B cell (primary cell): ENCODE data around the gene NUDT10. TPM values are rescaled to one million over a fixed set of nuclear protein-coding genes. Genes with fewer than 3 reads are reported as not detected.
"Not testable (repeated sequence)": the region's sequence is repeated elsewhere in the genome, so short reads cannot be mapped to it uniquely, and the experiment has no call there.

ENCODE experiments used
- ATAC-seq: fragments of 200-7000 bp; cut with Tn5 transposase; one replicate; pipeline ENCODE4 v1.10.0; 2021; ENCODE audit warnings: low read depth, mild to moderate bottlenecking, moderate number of reproducible peaks, moderate library complexity
- CTCF ChIA-PET: fragments of 350-600 bp; sonication (Branson Sonifier 250); formaldehyde crosslinking; loops from one replicate; lab custom pipeline; 2021; ENCODE audit warnings: antibody characterized with exemption, inconsistent platforms; lab: Charles Lee
- POLR2A ChIA-PET: fragments of 350-600 bp; sonication (Branson Sonifier 250); formaldehyde crosslinking; loops from one replicate; lab custom pipeline; 2021; ENCODE audit warnings: antibody characterized with exemption; lab: Charles Lee
- DNase-seq: peaks from one replicate; pipeline ENCODE4 v3.0.0; 2013
- H2AFZ ChIP-seq: 2 replicates; pipeline ENCODE4 v1.6.1; 2012; ENCODE audit warnings: mild to moderate bottlenecking, low read depth, low read length; ENCODE audit not compliant: insufficient read depth, poor library complexity, severe bottlenecking
- H3K27ac ChIP-seq, 2 donors: 1 replicate in 1 of 2; 2 replicates in 1 of 2; pipeline ENCODE4 v1.5.1; 2012 to 2013; ENCODE audit warnings: low read length in 2 of 2, mild to moderate bottlenecking in 2 of 2, moderate library complexity in 1 of 2
- H3K27me3 ChIP-seq, 4 experiments: fragments of 200-600 bp in 1 of 4; sonication (generic) in 1 of 4; replicated peaks in 1 of 4; 1 replicate in 2 of 4; 2 replicates in 2 of 4; pipeline versions ENCODE4 v1.6.1 to v1.7.0; 2013 to 2016; ENCODE audit warnings: low read length in 3 of 4, mild to moderate bottlenecking in 2 of 4, mixed read lengths in 1 of 4, moderate library complexity in 1 of 4; ENCODE audit not compliant: insufficient read depth in 4 of 4, control insufficient read depth in 3 of 4; ENCODE audit errors: control extremely low read depth in 1 of 4
- H3K36me3 ChIP-seq, 2 experiments: replicated peaks in 1 of 2; 1 replicate in 1 of 2; 2 replicates in 1 of 2; pipeline versions ENCODE4 v1.6.1 to v1.7.1; 2013; ENCODE audit warnings: low read length in 1 of 2; ENCODE audit not compliant: insufficient read depth in 2 of 2, control insufficient read depth in 1 of 2; ENCODE audit errors: control extremely low read depth in 1 of 2, extremely low read depth in 1 of 2
- H3K4me1 ChIP-seq, 2 donors: fragments of 200-600 bp in 1 of 2; sonication (generic) in 1 of 2; 1 replicate in 1 of 2; 2 replicates in 1 of 2; pipeline versions ENCODE4 v1.5.1 to v1.6.1; 2013 to 2017; ENCODE audit warnings: low read length in 2 of 2; ENCODE audit not compliant: control insufficient read depth in 2 of 2, insufficient read depth in 2 of 2
- H3K4me2 ChIP-seq: replicated peaks from 2 replicates; pipeline ENCODE3; 2012; ENCODE audit warnings: mild to moderate bottlenecking, low read depth, low read length; ENCODE audit not compliant: poor library complexity, severe bottlenecking
- H3K4me3 ChIP-seq, 5 experiments: fragments of 200-600 bp in 1 of 5; sonication (generic) in 1 of 5; 1 replicate in 3 of 5; 2 replicates in 2 of 5; pipeline versions ENCODE4 v1.5.1 to v1.7.0; 2011 to 2016; ENCODE audit warnings: low read length in 4 of 5, mild to moderate bottlenecking in 4 of 5, low read depth in 2 of 5, control low read depth in 1 of 5, moderate library complexity in 1 of 5; ENCODE audit not compliant: insufficient read depth in 1 of 5; ENCODE audit errors: control extremely low read depth in 1 of 5, extremely low read depth in 1 of 5
- H3K79me2 ChIP-seq: fragments of 200-600 bp; sonication (generic); one replicate; pipeline ENCODE4 v1.6.0; 2016; ENCODE audit warnings: low read length; ENCODE audit not compliant: control insufficient read depth, insufficient read depth
- H3K9ac ChIP-seq: fragments of 200-600 bp; sonication (generic); 2 replicates; pipeline ENCODE4 v1.6.1; 2017; ENCODE audit warnings: mild to moderate bottlenecking, low read length, moderate library complexity
- H3K9me3 ChIP-seq, 3 donors: one replicate each; pipeline versions ENCODE4 v1.6.1 to v1.7.1; 2013; ENCODE audit warnings: low read length in 2 of 3; ENCODE audit not compliant: control insufficient read depth in 2 of 3, insufficient read depth in 1 of 3; ENCODE audit errors: control extremely low read depth in 1 of 3
- H4K20me1 ChIP-seq: 2 replicates; pipeline ENCODE4 v1.6.0; 2012; ENCODE audit warnings: mild to moderate bottlenecking, low read length; ENCODE audit not compliant: insufficient read depth, control insufficient read depth, poor library complexity, severe bottlenecking
- H3K27ac Mint-ChIP-seq: one replicate; pipeline ENCODE4 v1.8.0; 2021; ENCODE audit warnings: mixed read lengths
- H3K27me3 Mint-ChIP-seq: one replicate; pipeline ENCODE4 v1.8.0; 2021; ENCODE audit warnings: mixed read lengths
- H3K4me1 Mint-ChIP-seq: one replicate; pipeline ENCODE4 v1.8.0; 2021; ENCODE audit warnings: mixed read lengths
- H3K4me3 Mint-ChIP-seq: one replicate; pipeline ENCODE4 v1.8.0; 2021; ENCODE audit warnings: mixed read lengths
- H3K9me3 Mint-ChIP-seq: one replicate; pipeline ENCODE4 v1.8.0; 2022; ENCODE audit warnings: mixed read lengths; ENCODE audit not compliant: insufficient read depth
- CTCF ChIP-seq: fragments of 200-600 bp; IDR thresholded peaks from one replicate; pipeline ENCODE4 v1.8.0; 2022; ENCODE audit warnings: antibody characterized with exemption, mild to moderate bottlenecking
- EZH2 ChIP-seq: IDR thresholded peaks from 2 replicates; pipeline ENCODE4 v1.6.1; 2012; ENCODE audit warnings: borderline replicate concordance, low read depth, mild to moderate bottlenecking, moderate library complexity, low read length; ENCODE audit not compliant: insufficient read depth, poor library complexity, severe bottlenecking
- WGBS: methylation state at CpG from one replicate; pipeline ENCODE4 v1.1.5; 2013; ENCODE audit warnings: missing lambda C conversion rate; ENCODE audit not compliant: insufficient coverage; 5-methylcytosine and 5-hydroxymethylcytosine counted together
- intact Hi-C: fragments of 100-400 bp; cut with micrococcal nuclease; formaldehyde crosslinking; loops from one replicate; pipeline ENCODE4 v1.10.0; 2022
- polyA plus RNA-seq: library from polyadenylated mRNA; depleted of rRNA; stranded (reverse); fragments of >200 nt; gene quantifications from 2 replicates; pipeline ENCODE4 v1.2.3, GENCODE V29; 2012
- total RNA-seq, 2 donors: library from RNA; stranded (reverse); fragments of 120-200 nt in 1 of 2; gene quantifications; 1 replicate in 1 of 2; 2 replicates in 1 of 2; pipeline versions ENCODE4 v1.2.3 to v1.2.4, GENCODE V29; 2013 to 2022

NUDT10 gene
- total and polyA plus RNA-seq, 2 donors (not counting 1 experiment from before 2014, with no cell fraction given), result 0.44 TPM; not detected in 1

DNA sequence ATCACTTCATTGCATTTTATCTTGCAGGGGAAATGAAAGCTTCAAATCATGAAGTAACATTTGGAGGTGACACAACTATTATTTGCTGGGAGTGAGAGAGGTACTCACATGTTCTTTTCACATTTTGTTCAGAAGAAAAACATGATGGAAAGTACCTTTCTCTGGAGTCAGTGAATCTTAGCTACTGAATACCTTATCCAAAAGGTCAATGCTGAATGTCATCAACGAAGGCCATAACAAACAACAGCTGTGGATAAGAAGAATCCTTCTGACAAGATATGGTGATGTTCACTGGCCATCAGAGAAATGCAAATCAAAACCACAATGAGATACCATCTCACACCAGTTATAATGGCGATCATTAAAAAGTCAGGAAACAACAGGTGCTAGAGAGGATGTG is 36.5 kb upstream of the NUDT10 start:
- ChIA-PET CTCF (no interaction called here), POLR2A (no interaction called here)
- H4K20me1 ChIP-seq, result no peaks in the 10 kb centered on the region
- Mint-ChIP-seq H3K27ac (no peak overlapping the region), H3K27me3 (no peaks in the 10 kb centered on the region), H3K4me3 (no peak overlapping the region), H3K4me1 (no peaks in the 10 kb centered on the region), H3K9me3 (no peaks in the 10 kb centered on the region)
- no peak overlapping the region for H3K9ac ChIP-seq
- no peak overlapping the region for H3K4me2 ChIP-seq
- no peak overlapping the region for H3K4me3 ChIP-seq
- no peaks in the 10 kb centered on the region for H3K9me3 ChIP-seq
- ATAC-seq (no peak), DNase-seq (no peak)
- no CpG with 5 or more reads among the region's 2 CpGs for WGBS
- TF ChIP-seq CTCF, result no peak
- no peaks in the 10 kb centered on the region for H3K4me1 ChIP-seq
- no peaks in the 10 kb centered on the region for H3K27me3 ChIP-seq
- no peaks in the 10 kb centered on the region for H3K79me2 ChIP-seq
- H3K36me3 ChIP-seq, result no peaks in the 10 kb centered on the region
- intact Hi-C loops, result no loop called here
- no peak overlapping the region for H3K27ac ChIP-seq
- H2AFZ ChIP-seq, result no peak overlapping the region

GRCh38 chrX:51316271-51316670 is 16.4 kb upstream of the NUDT10 start:
- Histone ChIP-seq H3K9ac (no peak overlapping the region), H3K79me2 (no peaks in the 10 kb centered on the region), H3K4me2 (no peak overlapping the region), H3K36me3 (no peaks in the 10 kb centered on the region), H3K4me1 (no peaks in the 10 kb centered on the region), H3K27ac (no peak overlapping the region), H4K20me1 (no peaks in the 10 kb centered on the region), H3K4me3 (no peak overlapping the region), H2AFZ (no peak overlapping the region), H3K27me3 (no peaks in the 10 kb centered on the region), H3K9me3 (no peaks in the 10 kb centered on the region)
- no peak for DNase-seq
- intact Hi-C loops, result no loop called here
- no CpG with 5 or more reads among the region's 1 CpG for WGBS
- H3K27me3 Mint-ChIP-seq, result no peaks in the 10 kb centered on the region
- H3K4me3 Mint-ChIP-seq, result no peak overlapping the region
- ChIA-PET POLR2A (no interaction called here), CTCF (no interaction called here)
- TF ChIP-seq CTCF (no peak), EZH2 (no peak)
- no peaks in the 10 kb centered on the region for H3K4me1 Mint-ChIP-seq
- ATAC-seq, result no peak
- no peak overlapping the region for H3K27ac Mint-ChIP-seq
- H3K9me3 Mint-ChIP-seq, result no peaks in the 10 kb centered on the region

GRCh38 chrX:51332943-51333785 is 542 bp downstream of the NUDT10 start:
- H3K27ac Mint-ChIP-seq, H4K20me1 ChIP-seq, H3K36me3 ChIP-seq, H3K27me3 ChIP-seq, H3K27ac ChIP-seq, H3K27me3 Mint-ChIP-seq, H3K9me3 Mint-ChIP-seq, H3K79me2 ChIP-seq, H3K4me1 Mint-ChIP-seq, H3K4me1 ChIP-seq, H3K9me3 ChIP-seq: not testable (repeated sequence)
- peak overlapping the region; percentile 88 for H3K4me3 Mint-ChIP-seq
- intact Hi-C loops, result loop anchor here (10.0 kb wide), 1 partner anchor 188 kb away; no protein-coding TSS in a partner anchor
- ChIA-PET CTCF (interaction anchor here (1.7 kb wide), 1 partner anchor 88 kb away, joined by 7 read pairs; no protein-coding TSS in a partner anchor), POLR2A (interaction anchor here (1.5 kb wide), 1 partner anchor 63 kb away, joined by 3 read pairs; no protein-coding TSS in a partner anchor)
- DNase-seq (peak; percentile 1), ATAC-seq (peak; percentile 9)
- peak overlapping the region; percentile 60 for H3K4me2 ChIP-seq
- H3K4me3 ChIP-seq, result peak overlapping the region in 4 of 5 experiments; percentile 17 to 54 (median 44)
- WGBS, result 2% methylated on average over 19 of the region's 56 CpGs
- H3K9ac ChIP-seq, result peak overlapping the region; percentile 51
- H2AFZ ChIP-seq, result peak overlapping the region; percentile 56
